ENCODE data around the gene RAB9B.
"Not testable (repeated sequence)": the region's sequence is repeated elsewhere in the genome, so short reads cannot be mapped to it uniquely, and the experiment has no call there.

The RAB9B gene

DNA sequence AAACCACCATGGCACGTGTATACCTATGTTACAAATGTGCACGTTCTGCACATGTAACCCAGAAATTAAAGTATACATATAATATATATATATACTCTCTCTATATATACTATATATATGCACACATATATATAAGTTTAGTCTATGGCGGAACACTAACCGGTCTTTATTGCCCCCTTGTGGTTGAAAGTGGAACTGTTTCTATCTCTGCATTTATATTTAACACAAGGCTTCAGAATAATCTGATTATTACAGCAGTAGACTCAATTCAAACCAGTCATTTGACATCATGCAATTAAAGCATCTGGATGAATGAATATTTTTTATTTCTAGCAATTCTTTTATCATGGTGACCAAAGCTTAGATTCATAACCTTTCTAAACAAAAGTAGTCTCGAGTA is 14.6 kb downstream of the RAB9B start:
- H3K4me3 ChIP-seq (ENCODE audit: low read depth, low read length): no peak overlapping the region
- no peak overlapping the region for H3K27ac ChIP-seq
- no peaks in the 10 kb centered on the region for H3K79me2 ChIP-seq
- H3K9ac ChIP-seq: no peak overlapping the region
- H3K36me3 ChIP-seq (ENCODE audit: control insufficient read depth, insufficient read depth, low read length): no peaks in the 10 kb centered on the region
- no peaks in the 10 kb centered on the region for H3K9me3 ChIP-seq (ENCODE audit: control insufficient read depth, low read length)
- no peaks in the 10 kb centered on the region for H3K4me1 ChIP-seq
- H3K27me3 ChIP-seq (ENCODE audit: control insufficient read depth, insufficient read depth, low read length): no peaks in the 10 kb centered on the region
- H2AFZ ChIP-seq: no peak overlapping the region
- H3K4me2 ChIP-seq (ENCODE audit: low read length): no peak overlapping the region
- TF ChIP-seq, protein P1, sequence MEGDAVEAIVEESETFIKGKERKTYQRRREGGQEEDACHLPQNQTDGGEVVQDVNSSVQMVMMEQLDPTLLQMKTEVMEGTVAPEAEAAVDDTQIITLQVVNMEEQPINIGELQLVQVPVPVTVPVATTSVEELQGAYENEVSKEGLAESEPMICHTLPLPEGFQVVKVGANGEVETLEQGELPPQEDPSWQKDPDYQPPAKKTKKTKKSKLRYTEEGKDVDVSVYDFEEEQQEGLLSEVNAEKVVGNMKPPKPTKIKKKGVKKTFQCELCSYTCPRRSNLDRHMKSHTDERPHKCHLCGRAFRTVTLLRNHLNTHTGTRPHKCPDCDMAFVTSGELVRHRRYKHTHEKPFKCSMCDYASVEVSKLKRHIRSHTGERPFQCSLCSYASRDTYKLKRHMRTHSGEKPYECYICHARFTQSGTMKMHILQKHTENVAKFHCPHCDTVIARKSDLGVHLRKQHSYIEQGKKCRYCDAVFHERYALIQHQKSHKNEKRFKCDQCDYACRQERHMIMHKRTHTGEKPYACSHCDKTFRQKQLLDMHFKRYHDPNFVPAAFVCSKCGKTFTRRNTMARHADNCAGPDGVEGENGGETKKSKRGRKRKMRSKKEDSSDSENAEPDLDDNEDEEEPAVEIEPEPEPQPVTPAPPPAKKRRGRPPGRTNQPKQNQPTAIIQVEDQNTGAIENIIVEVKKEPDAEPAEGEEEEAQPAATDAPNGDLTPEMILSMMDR (IDR thresholded peaks at IDR 0.05): peak; percentile 72

- H3K27ac ChIP-seq; H3K27me3 ChIP-seq (ENCODE audit: control insufficient read depth, insufficient read depth, low read length): not testable (repeated sequence)
These were observed 15.0 kb downstream of the RAB9B start for GRCh38 chrX:103817101-103817500.

DNA sequence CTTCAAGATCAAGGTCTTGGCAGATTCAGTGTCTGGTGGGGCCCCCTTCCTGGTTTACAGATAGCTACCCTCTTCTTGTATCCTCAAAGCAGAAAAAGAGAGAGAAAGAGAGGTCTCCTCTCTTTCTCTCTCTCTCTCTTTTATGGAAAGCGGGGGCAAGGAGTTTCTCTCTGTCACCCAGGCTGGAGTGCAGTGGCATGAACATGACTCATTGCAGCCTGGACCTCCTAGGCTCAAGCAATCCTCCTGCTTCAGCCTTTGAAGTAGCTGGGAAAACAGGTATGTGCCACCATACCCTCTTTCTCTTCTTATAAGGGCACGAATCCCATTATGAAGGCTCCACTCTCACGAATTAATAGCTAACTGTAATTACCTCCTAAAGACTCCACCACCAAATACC is 20.2 kb downstream of the RAB9B start:
- Histone ChIP-seq H3K4me2 (ENCODE audit: low read length) (no peak overlapping the region), H3K4me1 (no peaks in the 10 kb centered on the region), H3K27me3 (ENCODE audit: control insufficient read depth, insufficient read depth, low read length) (no peaks in the 10 kb centered on the region), H3K36me3 (ENCODE audit: control insufficient read depth, insufficient read depth, low read length) (no peaks in the 10 kb centered on the region), H3K9ac (no peak overlapping the region), H3K79me2 (no peaks in the 10 kb centered on the region), H3K4me3 (ENCODE audit: low read depth, low read length) (no peak overlapping the region), H3K27ac (no peak overlapping the region), H3K9me3 (ENCODE audit: control insufficient read depth, low read length) (no peaks in the 10 kb centered on the region), H2AFZ (no peak overlapping the region)
- TF ChIP-seq, protein P1 (IDR thresholded peaks at IDR 0.05): no peak

More at GRCh38 chrX:103817101-103817500, 15.0 kb downstream of the RAB9B start:
- H3K4me3 ChIP-seq (ENCODE audit: low read depth, low read length); H2AFZ ChIP-seq; H3K9ac ChIP-seq; H3K9me3 ChIP-seq (ENCODE audit: control insufficient read depth, low read length); H3K36me3 ChIP-seq (ENCODE audit: control insufficient read depth, insufficient read depth, low read length); H3K4me2 ChIP-seq (ENCODE audit: low read length); H3K79me2 ChIP-seq; H3K4me1 ChIP-seq: not testable (repeated sequence)

- Histone ChIP-seq H3K4me2 (ENCODE audit: low read length) (no peak overlapping the region), H3K4me1 (no peaks in the 10 kb centered on the region), H3K36me3 (ENCODE audit: control insufficient read depth, insufficient read depth, low read length) (no peaks in the 10 kb centered on the region), H3K79me2 (no peaks in the 10 kb centered on the region), H3K27me3 (ENCODE audit: control insufficient read depth, insufficient read depth, low read length) (no peaks in the 10 kb centered on the region), H3K9me3 (ENCODE audit: control insufficient read depth, low read length) (no peaks in the 10 kb centered on the region), H3K4me3 (ENCODE audit: low read depth, low read length) (no peak overlapping the region), H3K27ac (no peak overlapping the region), H3K9ac (no peak overlapping the region), H2AFZ (no peak overlapping the region)
- TF ChIP-seq, protein P1 (IDR thresholded peaks at IDR 0.05): no peak
These were observed 25.1 kb downstream of the RAB9B start for GRCh38 chrX:103806862-103807474.

- Histone ChIP-seq H3K27ac (no peak overlapping the region), H3K79me2 (no peaks in the 10 kb centered on the region), H3K4me3 (ENCODE audit: low read depth, low read length) (no peak overlapping the region), H3K36me3 (ENCODE audit: control insufficient read depth, insufficient read depth, low read length) (no peaks in the 10 kb centered on the region), H3K27me3 (ENCODE audit: control insufficient read depth, insufficient read depth, low read length) (no peaks in the 10 kb centered on the region), H3K9me3 (ENCODE audit: control insufficient read depth, low read length) (no peaks in the 10 kb centered on the region), H2AFZ (no peak overlapping the region), H3K4me2 (ENCODE audit: low read length) (no peak overlapping the region), H3K4me1 (no peaks in the 10 kb centered on the region), H3K9ac (no peak overlapping the region)
- TF ChIP-seq, protein P1 (IDR thresholded peaks at IDR 0.05): no peak
These were observed 26.2 kb downstream of the RAB9B start for GRCh38 chrX:103805860-103806259.

All from parathyroid adenoma (tissue), 2 donors.